Left colon (tissue), 2 donors: Measurements from ENCODE around the gene ATP7B. TPM values are rescaled to one million over a fixed set of nuclear protein-coding genes. Genes with fewer than 3 reads are reported as not detected.

ENCODE experiments used
- ATAC-seq: fragments of 200-7000 bp; cut with Tn5 transposase; one replicate; pipeline ENCODE4 v1.9.1; 2020; ENCODE audit warnings: mild to moderate bottlenecking, moderate library complexity
- DNase-seq, 2 donors: peaks; one replicate each; pipeline ENCODE4 v3.0.0-alpha.2; 2020
- intact Hi-C, 2 donors: fragments of 100-400 bp; cut with DNase I in 1 of 2; cut with micrococcal nuclease in 1 of 2; formaldehyde crosslinking; loops; one replicate each; pipeline versions ENCODE4 v1.11.2 to v1.14.0; 2022; cut with DNase I, micrococcal nuclease
- total RNA-seq, 2 donors: library from RNA; stranded (reverse); fragmentation: NEBNext Ultra II Directional; extraction: Animal tissue kit (Norgen Biotek cat#: 25700); gene quantifications; one replicate each; pipeline ENCODE4 v1.2.1, GENCODE V29; 2021
- donor health status: DM: no; HTN: no; CAD: no.
- donor health status: DM: yes; HTN: yes; CAD: no.

The ATP7B gene
- total RNA-seq, 2 donors from 2014 or later, result 18.5 to 27.6 TPM

- DNase-seq, result no peak
- intact Hi-C loops, result no loop called here
- ATAC-seq, result no peak
These were observed 79.0 kb downstream of the ATP7B start for GRCh38 chr13:51932231-51932630.

DNA sequence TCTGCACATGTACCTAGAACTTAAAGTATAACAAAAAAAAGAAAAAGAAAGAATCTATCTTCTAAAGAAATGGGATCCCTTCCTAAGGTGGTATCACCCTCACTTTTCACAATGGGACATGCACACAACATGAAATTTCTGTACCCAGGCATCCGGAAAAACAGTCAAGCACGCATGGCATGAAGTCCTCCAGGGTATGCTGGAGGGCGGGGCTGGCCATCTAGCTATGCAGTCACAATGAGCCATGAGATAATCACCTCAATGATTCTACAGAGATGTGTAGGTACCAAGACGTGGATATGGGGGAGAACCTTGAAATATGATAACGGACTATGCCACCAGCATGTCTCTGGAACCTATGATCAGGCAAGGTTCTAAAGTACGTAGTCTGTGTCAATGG, 79.6 kb downstream of the ATP7B start:
- DNase-seq (no peak), ATAC-seq (no peak)
- intact Hi-C loops, result no loop called here

- intact Hi-C loops, result no loop called here
- DNase-seq (no peak), ATAC-seq (no peak)
These were observed 81.6 kb downstream of the ATP7B start for GRCh38 chr13:51929699-51930098.

DNA sequence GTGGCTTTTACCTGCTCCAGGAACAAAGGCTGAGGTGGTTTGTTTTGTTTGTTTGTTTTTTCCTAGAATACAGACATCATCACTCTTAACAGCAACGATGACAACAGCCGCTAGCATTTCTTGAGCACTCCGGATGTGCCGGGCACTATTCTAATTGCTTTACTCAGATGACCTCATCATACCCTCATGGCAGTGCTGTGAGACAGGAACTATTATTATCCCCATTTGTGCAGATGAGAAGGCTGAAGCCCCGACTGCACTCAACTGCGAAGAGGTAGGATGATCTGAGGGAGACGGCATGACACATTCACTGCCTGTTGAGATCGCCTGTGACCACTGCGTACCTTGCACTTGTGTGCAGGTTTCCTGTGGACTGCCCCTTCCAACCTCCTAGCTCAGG, 83.0 kb downstream of the ATP7B start:
- ATAC-seq, result no peak
- intact Hi-C loops, result no loop called here

GRCh38 chr13:51927129-51927528, 84.1 kb downstream of the ATP7B start:
- intact Hi-C loops, result no loop called here
- DNase-seq (no peak), ATAC-seq (no peak)

More for the DNA sequence above, 83.0 kb downstream of the ATP7B start:
- DNase-seq, result no peak

- no peak for ATAC-seq
- no peak for DNase-seq
- intact Hi-C loops, result no loop called here
These were observed 84.7 kb downstream of the ATP7B start for GRCh38 chr13:51926528-51926885.

GRCh38 chr13:51925865-51926527, 85.3 kb downstream of the ATP7B start:
- ATAC-seq, result no peak
- intact Hi-C loops, result no loop called here
- DNase-seq, result no peak

DNA sequence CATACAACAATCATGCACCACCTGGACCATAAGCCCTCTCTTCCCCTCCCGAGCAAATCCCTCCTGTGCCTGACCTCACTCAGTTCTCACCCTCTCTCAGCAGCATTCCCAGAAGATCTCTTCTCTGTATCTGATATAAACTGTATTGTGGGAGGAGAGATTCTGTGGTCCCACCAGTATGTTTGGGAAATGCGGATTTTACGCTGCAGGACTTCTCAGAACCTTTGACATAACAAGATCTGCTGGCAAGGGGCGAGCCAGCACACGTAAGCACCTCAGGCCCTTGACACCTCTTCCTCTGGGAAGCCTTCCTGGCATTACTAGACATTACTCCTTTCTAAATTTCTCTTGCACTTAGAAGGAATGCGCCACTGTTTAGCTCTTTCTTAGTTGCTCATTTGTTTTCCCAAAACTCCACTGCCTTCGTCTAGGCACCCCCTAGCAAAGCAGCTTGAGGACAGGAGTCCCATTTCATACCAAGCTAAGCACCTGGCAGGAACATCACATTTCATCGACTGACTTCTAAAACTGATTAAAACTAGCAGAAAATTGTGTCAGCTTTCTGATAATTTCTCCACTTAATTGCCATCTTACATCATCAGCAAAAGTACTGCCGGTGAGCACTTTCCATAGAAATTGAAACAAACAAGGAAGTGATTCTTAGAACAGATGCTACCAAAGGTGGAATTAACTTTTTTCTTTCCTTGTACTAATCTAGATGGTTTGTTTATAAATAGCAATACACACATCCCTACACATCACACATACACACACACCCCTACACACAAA, 86.3 kb downstream of the ATP7B start:
- ATAC-seq (peak; percentile 26), DNase-seq (no peak)
- intact Hi-C loops, result no loop called here

DNA sequence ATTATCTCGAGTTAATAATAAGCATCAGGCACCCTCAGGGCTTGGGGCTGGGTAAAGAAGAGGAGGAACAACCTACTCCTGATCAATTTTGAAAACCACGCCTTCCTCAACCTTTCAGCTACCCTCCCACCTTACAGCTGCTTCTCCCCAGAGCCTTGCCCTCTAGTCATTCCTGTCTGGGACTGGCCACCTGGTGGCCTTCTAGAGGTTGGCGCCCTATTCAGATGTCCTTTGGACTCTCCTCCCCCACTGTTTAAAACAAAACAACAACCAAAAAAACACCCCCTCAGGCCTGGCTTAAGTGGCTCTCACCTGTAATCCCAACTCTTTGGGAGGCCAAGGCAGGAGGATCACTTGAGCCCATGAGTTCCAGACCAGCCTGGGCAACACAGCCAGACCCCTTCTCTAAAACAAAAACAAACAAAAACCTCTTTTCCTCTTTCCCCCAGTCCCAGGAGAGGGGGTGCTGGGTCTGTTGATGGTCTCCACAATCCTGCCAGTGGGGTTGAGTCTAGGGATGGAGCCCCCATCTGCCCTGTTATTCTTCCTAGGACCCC, 87.2 kb downstream of the ATP7B start:
- DNase-seq, result no peak
- intact Hi-C loops, result no loop called here
- peak; percentile 80 for ATAC-seq

DNA sequence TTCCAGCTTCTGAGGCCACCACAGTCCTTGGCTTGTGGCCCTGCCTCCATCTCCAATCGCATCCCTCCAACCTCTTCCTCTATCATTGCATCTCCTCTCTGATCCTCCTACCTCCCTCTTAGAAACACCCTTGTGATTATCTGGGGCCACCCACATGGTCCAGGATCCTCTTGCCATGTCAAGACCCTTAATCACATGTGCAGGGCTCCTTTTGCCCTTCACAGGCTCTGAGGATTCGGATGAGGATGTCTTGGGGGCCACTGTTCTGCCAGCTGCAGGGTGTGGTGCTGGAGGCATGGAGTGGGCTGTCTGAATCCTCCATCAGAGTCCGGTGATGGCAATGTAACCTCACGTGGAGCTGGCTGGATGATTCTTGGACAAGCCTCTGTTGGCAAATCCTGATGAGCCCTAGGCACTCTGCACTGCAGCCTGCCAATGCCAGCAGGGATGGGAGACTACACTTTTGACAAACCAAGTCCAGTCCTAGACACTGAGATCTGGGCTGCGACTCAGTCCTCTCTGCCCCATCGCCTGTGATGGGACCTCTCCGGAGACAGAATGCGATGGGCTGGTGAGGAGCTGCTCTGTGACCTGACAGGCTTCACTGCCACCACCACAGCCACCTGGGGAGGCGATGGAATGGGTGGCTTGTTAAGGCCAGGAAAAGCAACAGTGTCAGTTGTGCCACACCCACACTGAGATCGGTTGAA, 88.3 kb downstream of the ATP7B start:
- intact Hi-C loops, result no loop called here
- ATAC-seq (no peak), DNase-seq (no peak)

DNA sequence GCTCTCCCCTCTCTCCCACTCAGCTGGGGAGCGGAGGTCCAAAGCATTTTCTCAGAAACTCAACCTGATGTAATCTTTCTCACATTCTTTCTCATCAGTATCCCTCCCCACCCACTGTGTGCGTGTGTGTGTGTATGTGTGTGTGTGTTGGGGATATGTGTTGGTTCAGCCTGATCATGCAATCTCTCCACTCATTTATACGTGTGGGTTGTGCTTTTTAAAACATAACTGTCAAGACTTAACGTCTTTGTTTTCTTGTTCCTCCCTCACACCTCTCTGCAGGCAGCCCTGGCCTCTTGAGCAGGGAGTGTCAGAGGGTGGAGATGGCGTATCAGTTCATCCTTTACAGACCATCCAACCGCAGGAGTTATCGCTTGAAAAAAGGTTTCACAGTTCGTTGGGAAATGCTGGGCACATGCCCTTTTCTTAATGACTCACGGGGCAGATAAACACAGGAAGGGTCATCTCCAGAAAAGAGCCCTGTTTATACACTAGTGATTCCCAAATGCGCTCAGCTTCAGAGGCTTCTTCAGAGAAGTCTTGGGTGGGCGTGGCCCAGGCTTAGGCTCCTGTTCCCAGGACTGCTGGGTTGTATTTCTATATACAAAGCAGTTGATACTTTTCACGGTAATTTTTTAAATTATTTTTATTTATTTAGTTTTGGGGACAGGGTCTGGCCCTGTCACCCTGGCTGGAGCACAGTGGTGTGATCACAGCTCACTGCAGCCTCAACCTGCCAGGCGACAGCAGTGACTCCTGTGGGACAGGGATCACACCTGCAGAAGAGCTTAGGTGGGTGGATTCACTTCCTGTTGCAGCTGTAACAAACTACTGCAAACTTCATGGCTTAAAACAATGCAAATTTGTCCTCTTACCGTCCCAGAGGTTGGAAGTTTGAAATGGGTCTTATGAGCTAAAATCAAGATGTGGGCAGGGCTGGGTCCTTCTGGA, 89.2 kb downstream of the ATP7B start:
- intact Hi-C loops, result no loop called here
- no peak for DNase-seq
- no peak for ATAC-seq

- no peak for DNase-seq
- ATAC-seq, result no peak
- intact Hi-C loops, result no loop called here
These were observed 90.5 kb downstream of the ATP7B start for GRCh38 chr13:51920786-51921185.

DNA sequence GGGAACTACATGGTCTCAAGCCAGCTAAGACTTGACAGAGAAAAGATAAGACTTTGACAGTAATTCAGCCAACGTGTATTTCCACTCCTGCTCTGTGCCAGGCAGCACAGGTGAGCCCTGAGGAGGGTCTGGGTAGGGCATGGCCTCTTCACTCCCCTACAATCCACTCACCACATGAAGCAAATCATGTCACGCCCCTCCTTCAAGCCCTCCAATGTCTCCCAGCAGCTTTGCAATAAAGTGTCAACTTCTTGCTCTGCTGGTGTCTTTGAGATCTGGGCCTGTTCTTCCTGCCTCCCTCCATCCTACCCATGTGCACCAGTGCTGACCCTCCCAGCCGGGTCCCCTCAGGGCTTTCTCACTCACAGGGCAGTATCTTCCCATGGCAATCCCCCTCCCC, 91.0 kb downstream of the ATP7B start:
- intact Hi-C loops, result no loop called here

GRCh38 chr13:51919531-51919930, 91.7 kb downstream of the ATP7B start:
- ATAC-seq, result no peak
- no peak for DNase-seq
- intact Hi-C loops, result no loop called here

More for the DNA sequence above, 91.0 kb downstream of the ATP7B start:
- DNase-seq, result no peak
- ATAC-seq, result no peak

DNA sequence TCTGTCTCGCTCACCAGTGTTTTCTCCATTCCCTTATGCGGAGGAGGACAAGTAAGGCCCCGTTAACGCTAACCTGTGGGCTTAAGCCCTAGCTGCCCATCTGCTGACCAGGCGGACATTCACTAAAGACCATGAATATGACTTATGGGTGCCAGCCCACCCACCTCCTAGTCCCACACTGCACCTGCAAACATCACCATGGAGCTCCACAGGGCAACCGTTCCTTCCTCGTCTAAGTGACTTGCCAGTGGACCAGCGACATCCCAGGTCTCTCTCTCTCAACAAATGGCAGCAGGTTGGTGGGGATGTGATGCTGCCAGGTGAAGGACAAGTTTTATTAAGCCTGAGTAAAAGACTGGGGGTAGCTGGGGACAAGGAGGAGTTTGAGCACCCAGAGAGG, 94.3 kb downstream of the ATP7B start:
- DNase-seq (no peak), ATAC-seq (no peak)
- intact Hi-C loops, result no loop called here

DNA sequence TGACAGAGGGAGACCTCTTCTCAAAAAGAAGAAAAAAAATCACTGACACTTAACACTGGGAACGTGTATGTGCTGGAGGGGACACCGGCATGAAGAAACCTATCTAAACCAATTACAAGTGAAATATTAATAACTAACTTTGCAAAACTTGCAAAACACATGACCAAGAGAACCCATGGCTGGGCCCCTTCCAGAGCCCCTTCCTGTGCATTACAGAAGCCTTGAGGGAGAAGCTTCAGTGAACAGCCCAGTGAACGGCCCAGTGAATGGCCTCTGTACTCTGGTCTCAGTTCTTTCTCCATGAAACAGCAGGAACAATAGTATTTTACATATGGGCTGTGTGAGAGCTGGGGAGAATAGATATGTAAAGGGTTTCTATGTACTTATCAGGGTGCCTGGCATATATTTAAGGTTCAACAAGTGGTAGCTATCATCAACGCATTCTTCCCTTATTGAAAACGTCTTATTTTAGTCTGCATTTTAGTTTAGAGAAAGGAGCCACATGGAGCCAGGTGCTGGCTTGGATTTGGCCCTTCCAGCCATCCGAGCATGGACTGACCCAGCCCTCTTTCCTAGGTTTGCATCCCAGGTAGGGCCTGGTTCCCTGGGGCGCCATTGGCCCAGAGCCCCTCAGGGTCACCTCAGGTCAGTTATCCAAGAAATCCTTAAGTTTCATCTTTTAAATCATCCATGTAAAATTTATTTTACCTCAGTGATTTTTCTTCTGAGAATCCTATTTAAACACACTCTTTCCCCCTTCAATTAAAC, 95.0 kb downstream of the ATP7B start:
- ATAC-seq (no peak), DNase-seq (no peak)
- intact Hi-C loops, result no loop called here

DNA sequence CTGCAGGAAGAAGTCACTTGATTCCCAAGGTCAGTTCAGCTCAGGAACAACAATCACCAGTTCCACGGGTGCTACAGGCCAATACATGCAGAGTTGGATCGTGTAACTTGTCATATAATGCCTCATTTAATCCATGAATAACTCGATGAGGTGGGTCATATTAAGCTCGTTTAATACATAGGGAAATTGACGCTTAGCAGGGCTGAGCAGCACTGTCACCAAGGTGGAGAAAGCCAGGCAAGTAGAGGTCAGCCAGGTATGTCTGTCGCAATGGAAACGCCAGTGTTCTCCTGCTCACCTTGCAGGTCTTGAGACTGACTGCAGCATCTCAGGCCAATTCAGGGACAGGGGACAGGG, 97.1 kb downstream of the ATP7B start:
- no peak for DNase-seq
- intact Hi-C loops, result no loop called here
- no peak for ATAC-seq
